ENCODE measurements around the gene RABGAP1L.
"Not testable (repeated sequence)": the region's sequence is repeated elsewhere in the genome, so short reads cannot be mapped to it uniquely, and the experiment has no call there.

The RABGAP1L gene

DNA sequence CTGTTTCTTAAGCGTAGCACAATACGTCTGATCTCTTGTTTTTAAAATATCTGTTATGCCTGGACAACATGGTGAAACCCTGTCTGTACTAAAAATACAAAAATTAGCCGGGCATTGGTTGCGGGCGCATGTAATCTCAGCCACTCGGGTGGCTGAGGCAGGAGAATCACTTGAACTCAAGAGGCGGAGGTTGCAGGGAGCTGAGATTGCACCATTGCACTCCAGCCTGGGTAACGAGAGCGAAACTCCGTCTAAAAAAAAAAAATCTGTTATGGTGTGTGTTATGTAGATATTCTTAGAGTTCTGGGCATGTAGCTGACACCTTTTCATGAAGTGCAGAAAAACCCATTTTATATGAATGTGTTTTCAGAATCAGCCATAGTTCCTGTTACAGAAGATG, 38.2 kb downstream of the RABGAP1L start:
- no peak for DNase-seq (ENCODE audit: low read depth)

DNA sequence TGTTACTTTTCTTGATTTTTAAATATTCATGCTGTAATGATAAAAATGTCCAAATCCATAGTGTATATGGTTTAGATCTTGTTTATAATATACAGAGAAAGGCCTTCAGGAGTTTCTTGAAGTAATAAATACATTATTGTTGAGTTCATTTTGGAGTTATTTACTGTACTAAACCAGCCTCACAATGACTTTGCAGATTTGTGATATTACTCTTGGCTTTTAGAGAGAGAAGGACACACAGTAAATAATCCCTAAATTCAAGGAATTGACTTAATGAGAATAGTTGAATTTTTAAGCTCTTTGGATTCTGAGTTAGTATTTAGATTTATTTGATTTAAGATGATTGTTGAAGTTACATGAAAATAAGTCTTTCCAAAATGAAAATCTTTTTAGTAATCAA, 38.9 kb downstream of the RABGAP1L start:
- DNase-seq (ENCODE audit: low read depth), result no peak

DNA sequence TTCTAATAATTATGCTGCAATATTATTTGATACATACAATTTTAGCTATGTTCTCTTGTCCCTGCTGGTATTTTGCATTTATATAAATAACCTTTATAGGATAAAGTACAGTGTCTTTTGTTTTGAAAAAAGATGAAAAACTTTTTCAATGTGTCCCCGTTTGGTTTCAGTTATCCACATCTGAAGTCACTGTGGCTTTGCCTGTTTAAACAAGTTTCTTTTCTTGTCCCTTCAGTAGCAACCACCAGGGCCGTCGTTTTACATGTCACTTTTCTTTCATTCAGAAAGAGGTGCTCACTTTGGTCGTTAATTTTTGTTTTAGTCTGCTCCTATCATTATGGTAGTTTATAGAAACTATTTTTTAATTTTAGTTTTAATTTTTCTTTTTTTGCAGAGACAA, 41.4 kb downstream of the RABGAP1L start:
- no peak for DNase-seq (ENCODE audit: low read depth)

DNA sequence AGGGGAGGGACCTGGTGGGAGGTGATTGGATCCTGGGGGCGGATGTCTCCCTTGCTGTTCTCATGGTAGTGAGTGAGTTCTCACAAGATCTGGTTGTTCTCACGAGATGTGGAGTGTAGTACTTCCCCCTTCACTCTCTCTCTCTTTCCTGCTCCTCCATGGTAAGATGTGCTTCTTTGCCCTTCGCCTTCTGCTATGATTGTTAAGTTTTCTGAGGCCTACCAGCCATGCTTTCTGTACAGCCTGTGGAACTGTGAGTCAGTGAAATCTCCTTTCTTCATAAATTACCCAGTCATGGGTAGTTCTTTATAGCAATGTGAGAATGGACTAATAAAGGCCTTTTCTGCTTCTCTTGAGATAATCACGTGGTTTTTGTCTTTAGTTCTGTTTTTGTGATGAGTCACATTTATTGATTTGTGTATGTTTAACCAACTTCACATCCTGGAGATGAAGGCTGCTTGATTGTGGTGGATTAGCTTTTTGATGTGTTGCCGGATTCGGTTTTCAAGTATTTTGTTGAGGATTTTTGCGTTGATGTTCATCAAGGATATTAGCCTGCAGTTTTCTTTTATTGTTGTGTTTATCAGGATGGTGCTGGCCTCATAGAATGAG, 45.5 kb downstream of the RABGAP1L start:
- no peak for DNase-seq (ENCODE audit: low read depth)

DNA sequence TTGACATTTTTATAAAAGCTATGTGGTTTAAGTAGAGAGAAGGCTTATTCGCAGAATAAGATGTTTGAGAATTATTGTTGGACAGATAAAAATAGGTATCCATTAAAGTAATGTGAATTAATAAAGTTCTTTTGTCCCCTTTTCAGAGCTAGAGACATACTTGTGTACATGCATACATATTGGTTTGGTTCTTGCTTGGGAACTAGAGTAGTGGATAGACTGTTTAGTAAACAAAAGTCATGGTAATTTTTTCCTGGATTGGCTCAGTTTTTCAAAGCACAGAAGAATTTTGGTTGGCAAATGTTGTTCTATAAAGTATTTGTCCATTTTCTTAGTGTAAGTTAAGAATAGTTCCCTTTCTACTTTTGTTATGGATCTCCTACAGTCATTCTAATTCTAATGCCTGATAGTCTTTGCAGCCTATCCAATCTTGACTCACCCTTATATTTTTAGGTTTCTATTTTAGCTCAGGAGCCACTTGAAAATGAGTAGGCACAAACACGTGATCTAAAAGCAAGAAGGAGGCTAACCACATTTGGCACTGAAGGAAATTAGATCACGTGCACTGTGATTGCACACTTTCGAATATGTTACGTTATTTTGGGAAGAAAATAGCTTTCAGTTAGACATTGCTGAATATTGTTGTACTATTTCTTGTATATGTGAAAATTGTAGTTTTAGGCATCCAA, 47.0 kb downstream of the RABGAP1L start:
- no peak for DNase-seq (ENCODE audit: low read depth)

DNA sequence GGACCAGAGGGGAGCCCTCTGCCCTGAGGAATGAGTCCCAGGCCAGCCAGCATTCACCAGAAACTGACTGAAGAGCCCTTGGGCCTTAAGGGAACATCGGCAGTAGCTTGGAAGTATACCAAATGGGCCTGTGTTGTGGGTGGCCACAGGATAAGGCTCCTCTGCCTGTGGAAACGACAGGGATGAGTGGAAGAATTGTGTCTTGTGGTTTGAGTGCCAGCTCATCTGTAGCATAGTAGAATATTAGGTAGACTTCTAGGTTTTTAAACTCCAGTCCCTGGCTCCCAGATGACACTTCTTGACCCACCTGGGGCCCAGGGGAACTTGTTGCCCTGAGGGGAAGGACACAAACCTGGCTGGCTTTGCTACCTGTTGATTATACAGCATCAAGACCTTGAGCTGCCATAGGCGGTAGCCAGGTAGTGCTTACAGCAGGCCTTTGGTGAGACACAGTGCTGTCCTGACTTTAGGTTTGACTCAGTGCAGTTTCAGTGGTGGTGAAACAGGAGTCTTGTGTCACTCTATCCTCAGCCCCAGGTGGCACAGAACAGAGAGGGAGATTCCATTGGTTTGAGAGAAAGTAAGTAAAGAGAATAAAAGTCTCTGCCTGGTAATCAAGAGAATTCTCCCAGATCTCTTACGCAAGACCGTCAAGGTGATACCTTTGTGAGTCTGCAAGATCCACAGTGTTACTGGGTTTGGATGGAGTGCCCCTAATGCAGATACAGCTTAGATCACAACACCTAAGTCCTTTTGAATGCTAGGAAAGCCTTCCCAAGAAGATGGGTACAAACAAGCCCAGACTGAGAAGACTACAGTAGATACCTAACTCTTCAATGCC, 50.2 kb downstream of the RABGAP1L start:
- DNase-seq (ENCODE audit: low read depth), result no peak

DNA sequence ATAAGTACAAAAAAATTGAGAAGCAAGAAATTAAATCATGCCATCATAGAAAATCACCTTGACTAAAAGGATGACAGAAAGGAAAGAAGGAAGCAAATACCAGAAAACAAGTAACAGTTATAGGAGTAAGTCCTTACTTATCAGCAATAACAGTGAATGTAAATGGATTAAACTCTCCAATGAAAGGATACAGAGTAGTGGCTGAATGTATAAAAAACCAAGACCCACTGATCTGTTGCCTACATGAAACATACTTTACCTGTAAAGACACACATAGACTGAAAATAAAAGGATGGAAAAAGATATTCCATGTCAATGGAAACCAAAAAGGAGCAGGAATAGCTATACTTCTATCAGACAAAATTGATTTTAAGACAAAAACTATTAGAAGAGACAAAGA, 52.2 kb downstream of the RABGAP1L start:
- no peak for DNase-seq (ENCODE audit: low read depth)

DNA sequence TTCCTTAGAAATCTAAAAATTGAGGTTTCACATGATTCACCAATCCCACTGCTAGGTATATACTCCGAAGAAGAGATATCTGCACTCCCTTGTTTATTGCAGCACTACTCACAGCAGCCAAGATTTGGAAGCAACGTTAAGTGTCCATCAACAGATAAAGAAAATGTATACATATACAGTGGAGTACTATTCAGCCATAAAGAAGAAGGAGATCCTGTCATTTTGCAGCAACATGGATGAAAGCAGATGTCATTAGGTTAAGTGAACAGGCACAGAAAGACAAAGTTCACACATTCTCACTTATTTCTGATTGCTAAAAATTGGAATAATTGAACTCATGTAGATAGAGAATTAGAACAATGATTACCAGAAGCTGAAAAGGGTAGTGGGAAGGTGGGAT, 56.4 kb downstream of the RABGAP1L start:
- no peak for DNase-seq (ENCODE audit: low read depth)

DNA sequence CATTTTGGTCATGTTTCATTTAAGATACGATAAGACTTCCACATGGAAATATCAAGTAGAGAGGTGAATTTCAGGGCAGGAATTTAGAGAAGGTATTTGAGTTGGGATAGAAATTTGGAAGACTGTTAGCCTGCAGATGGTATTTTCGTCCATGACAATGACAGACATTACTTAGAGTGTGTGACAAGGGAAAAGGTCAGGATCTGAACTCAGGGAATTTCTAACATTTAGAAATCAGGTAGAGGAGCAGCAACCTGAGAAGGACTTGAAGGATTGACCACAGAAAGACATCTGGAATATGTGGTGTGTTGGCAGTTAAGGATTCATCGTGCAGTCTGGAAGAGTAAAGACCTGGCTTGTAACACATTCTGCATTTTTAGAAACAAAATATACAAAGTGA, 57.9 kb downstream of the RABGAP1L start:
- DNase-seq (ENCODE audit: low read depth), result no peak

DNA sequence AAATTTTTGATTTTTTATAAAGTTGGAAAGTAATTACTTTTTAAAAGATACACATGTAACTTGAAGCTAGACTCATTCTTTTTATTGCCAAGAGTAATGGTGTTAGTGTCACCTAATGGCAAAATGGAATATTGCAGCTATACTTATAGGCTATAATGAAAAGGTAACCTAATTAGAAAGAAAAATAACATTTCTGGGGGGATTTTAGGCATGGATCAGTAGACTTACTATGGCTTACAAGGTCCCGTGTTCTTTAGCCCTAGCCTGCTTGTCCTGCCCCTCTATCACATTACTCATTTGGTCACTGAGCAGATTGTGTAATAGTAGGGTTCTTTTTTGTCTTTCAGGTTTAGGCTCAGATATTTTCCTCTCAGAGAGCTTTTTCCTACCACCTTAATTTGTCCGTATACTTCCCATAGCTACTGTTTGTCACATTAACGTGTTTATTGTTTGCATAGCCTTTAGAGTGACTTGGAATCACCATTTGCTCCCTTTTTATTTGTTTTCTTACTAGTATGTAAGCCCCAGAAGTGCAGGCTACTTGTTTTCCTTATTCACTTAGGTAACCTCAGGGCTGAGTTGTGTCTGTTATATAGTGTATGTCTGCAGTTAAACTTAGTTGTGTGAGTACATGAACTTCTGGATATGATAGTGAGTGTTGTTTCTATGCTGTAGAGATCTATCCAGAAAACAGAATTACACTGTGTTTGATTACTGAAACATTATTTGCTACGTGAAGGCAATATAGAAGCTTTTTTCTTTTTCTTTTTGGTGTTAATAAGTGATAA, 58.7 kb downstream of the RABGAP1L start:
- DNase-seq (ENCODE audit: low read depth), result no peak

DNA sequence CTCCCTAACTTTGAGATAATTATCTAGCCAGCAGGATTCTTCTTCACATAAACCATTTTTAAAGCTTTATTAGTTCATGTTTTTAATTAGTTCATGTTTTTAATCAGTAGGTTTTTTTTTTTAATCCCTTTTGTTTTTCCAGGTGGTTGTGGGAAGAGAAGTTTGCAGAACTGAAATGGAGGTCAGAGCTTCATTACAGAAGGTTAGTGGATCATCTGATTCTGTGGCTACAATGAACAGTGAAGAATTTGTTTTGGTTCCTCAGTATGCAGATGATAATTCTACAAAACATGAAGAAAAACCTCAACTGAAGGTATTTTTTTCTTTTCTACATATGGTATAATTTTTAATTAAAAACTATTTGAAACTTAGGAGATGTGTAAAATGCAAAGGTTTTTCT, 59.7 kb downstream of the RABGAP1L start:
- DNase-seq (ENCODE audit: low read depth), result no peak

DNA sequence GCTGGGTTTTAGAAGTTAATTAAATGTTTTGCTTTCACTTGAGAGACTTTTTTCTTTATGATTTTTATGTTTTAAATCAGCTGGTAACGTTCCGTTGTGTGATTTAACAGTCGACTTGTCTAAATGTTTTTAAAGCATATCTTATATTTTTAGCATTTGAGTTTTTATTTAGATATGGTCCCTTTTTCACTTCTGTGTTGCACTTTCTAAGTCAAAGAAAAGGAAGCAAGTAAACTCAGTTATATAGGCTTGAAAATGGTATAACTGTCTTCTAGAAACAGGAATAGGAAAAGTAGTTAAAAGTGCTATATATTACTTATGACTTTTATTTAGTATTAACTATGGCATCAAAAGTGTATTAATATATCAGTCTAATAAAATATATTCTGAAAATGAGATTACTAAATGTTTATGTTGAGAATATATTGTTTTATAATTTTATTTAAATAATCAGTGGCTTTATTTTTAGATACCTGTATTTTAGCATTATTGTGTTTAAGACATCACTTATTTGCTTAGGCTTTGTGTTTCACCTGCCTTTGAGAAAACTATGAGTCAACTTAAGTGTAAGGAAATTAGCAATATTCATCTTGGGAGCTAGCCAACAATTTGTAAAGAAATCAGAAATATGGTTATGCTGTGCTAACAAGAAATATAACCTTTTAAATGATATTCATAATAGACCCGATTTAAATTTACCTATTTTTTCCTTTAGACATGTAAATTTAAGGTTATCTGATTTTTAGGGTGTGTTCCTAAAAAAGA, 60.5 kb downstream of the RABGAP1L start:
- no peak for DNase-seq (ENCODE audit: low read depth)

DNA sequence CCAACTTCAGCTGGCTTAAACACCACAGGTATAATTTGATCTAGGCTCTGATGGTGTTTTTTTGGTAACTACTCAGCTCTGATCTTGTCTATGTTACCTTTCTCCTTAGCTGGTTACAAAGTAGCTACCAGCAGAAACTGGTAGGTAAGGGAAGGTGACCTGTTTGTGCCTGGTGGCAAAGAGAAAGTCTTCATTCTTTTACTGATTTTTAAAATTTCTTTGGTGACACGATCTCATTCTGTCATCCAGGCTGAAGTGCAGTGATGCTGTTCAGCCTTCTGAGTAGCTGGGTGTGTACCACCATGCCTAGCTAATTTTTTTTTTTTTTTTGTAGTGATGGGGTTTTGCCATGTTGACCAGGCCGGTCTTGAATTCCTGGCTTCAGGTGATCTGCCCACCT, 62.4 kb downstream of the RABGAP1L start:
- no peak for DNase-seq (ENCODE audit: low read depth)

DNA sequence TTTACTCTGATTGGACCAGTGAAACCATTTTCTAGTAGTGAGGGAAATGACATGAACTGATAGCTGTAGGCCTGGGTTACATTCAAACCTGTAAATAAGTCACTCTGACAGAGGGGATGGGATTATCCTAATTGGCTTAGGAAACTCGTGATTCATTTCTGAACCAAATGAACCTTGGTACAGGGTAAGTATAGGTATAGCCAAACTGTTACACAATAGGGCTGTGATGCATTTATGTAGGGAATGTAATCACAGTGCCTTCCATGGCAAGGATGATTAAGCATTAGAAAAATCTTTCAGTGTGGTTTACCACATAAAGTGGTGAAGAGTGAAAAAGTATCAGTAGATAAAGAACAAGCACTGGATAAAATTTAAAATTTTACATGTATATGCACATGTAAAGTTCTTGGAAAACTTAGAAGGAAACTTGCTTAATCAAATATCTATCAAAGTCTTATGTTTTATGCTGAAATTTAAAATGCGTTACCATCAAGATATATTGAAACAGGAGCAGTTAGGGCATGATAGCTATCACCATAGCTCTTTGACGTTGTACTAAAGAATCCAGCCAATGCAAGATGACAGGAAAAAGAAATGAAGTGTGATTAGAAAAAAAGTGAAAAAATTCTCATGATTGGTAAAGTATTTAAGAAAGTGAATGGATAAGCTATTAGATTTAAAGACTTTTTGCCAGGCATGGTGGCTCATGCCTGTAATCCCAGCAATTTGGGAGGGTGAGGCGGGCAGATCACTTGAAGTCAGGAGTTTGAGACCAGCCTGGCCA, 63.0 kb downstream of the RABGAP1L start:
- no peak for DNase-seq (ENCODE audit: low read depth)

DNA sequence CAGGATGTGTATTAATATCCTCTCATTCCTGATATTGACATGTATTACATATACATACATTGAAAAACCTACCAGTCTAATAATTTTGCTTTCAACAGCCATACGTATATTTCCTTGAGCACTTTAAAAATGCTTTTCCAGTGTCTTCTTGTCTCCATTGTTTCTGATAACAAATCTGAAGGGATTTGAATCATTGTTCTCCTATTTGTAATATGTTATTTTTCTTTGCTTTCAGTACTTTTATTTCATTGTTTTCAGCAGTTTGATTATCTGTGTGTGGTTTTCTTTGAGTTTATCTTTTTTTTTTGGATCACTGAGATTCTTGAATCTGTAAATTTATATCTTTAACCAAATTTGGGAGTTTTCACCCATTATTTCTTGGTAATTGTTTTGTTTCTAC, 65.3 kb downstream of the RABGAP1L start:
- no peak for DNase-seq (ENCODE audit: low read depth)

DNA sequence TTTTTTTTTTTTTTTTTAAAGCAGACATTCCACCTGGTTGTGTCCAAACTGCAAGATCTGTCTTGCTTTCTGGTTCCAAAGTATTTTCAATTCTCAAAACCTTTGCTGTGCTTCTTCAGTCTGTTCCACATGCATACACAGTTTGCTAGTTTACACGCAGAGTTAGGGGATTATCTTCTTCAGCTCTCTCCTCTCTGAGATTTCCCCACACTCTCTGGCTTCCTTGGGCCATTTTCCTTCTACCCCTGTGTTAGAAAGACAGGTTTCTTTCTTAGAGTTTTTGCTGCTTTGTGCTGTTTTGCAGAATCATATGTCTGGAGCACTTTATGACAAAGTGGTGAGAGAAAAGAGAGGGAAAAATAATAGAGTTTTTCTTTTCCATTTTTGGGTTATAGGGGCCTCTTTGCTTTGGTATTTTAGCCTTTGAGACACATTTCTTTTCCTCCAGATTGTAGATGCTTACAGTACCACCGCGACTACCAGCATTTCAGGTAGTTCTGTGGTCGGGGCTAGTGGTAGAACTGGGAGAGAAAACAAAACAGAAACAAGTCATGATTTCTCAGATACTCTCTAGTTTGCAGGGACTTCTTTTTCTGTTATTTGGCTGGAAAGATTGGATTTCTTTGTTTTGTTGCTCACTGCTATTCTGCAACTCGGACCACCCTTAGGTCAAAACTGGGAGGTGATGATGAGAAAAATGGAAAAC, 66.3 kb downstream of the RABGAP1L start:
- no peak for DNase-seq (ENCODE audit: low read depth)

DNA sequence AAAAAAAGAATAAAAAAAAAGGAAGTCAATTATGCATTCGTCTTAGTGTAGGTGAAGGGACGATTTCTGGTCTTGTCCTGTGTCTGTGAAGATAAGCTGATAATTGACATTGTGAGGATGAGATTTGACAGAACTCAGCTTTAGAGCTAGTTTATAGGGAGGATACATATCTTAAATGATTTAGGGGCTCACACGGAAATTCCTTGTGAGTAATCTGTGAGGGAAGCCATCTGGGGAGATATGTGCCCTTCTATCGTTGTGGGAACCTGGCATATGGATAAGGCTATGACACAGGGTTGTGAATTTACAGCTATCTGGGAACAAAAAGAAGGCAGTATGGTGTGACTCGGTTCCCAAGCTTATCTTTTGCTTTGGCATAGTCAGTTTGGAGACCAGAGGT, 71.1 kb downstream of the RABGAP1L start:
- no peak for DNase-seq (ENCODE audit: low read depth)

DNA sequence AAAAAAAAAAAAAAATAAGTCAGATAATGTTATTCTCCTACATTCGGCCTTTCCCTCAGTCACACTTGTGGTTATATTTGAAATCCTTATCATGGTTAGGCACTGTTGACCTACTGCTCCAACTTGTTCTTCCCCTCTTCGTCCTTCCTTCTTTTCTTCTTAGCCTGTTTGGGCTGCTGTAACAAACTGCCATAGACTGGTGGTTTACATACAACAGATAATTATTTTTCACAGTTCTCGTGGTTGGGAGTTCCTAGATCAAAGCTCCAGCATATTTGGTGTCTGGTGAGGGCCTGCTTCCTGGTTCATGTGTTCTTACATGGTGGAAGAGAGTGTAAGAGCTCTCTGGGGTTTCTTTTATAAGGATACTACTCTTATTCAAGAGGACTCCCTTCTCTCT, 73.4 kb downstream of the RABGAP1L start:
- no peak for DNase-seq (ENCODE audit: low read depth)

DNA sequence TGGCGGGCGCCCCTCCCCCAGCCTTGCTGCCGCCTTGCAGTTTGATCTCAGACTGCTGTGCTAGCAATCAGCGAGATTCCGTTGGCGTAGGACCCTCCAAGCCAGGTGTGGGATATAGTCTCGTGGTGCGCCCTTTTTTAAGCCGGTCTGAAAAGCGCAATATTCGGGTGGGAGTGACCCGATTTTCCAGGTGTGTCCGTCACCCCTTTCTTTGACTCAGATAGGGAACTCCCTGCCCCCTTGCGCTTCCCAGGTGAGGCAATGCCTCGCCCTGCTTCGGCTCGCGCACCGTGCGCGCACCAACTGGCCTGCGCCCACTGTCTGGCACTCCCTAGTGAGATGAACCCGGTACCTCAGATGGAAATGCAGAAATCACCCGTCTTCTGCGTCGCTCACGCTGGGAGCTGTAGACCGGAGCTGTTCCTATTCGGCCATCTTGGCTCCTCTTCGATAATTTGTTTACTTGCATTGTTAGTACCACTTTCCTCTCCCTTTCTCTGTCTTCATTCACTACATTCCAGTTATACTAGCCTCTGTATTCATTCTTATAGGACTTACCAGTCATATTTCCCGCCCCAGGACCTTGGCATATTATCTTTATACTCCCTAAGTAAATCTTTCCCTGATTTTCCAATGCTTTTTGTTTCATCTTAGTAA, 79.7 kb downstream of the RABGAP1L start:
- DNase-seq (ENCODE audit: low read depth), result not testable (repeated sequence)

DNA sequence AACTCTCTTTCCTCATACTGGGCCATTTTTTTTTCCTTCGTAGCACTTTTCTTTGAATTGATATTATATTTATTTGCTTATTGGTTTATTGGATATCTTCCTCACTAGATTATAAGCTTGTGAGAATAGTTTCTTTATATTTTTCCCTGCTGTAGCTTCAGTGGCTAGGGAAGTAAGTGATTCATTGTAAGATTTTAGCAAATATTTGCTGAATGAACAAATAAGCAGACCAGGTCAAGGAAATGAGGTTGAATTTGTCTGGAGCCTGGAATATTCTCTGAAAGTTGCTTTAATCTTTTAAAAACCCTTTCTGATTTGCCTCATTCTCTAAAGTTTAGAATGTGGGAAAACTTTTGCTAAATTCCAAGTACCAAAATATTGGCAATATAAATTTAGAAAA, 80.2 kb downstream of the RABGAP1L start:
- no peak for DNase-seq (ENCODE audit: low read depth)
